NCI-H187 (cell line): Measurements from ENCODE around the gene RGS3.

Experiments
- DNase-seq, 2 experiments: peaks; one replicate each; lab custom pipeline; 2025; lab: John Stamatoyannopoulos, UW

Gene RGS3

GRCh38 chr9:113619491-113620376, 156.2 kb downstream of the RGS3 start:
- no peak for DNase-seq

- DNase-seq, result no peak
These were observed 157.0 kb downstream of the RGS3 start for GRCh38 chr9:113620377-113621161.

- no peak for DNase-seq
These were observed 157.8 kb downstream of the RGS3 start for GRCh38 chr9:113621309-113621791.

DNA sequence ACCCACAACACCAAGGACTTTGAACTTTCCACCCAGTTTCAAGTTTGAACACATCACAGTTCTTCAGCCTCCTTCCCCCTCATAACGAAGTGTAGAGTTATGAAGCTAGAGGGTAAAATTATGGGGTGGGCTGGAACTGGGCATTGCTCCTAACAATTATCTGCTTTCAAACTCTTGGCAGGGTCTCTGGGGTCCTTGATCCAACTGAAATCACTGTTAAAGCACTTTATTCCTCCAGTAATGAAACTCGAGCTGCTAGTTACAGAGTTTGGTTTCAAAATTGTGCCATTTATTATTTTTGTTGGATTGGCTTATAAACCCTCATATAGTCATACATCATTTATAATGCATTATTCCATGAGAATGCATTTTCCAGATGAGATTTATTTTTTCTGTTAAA, 158.5 kb downstream of the RGS3 start:
- DNase-seq, result no peak

- DNase-seq, result no peak
These were observed 159.3 kb downstream of the RGS3 start for GRCh38 chr9:113622600-113623400.

- DNase-seq, result no peak
These were observed 160.4 kb downstream of the RGS3 start for GRCh38 chr9:113623851-113624485.

GRCh38 chr9:113624721-113625120, 161.2 kb downstream of the RGS3 start:
- no peak for DNase-seq

DNA sequence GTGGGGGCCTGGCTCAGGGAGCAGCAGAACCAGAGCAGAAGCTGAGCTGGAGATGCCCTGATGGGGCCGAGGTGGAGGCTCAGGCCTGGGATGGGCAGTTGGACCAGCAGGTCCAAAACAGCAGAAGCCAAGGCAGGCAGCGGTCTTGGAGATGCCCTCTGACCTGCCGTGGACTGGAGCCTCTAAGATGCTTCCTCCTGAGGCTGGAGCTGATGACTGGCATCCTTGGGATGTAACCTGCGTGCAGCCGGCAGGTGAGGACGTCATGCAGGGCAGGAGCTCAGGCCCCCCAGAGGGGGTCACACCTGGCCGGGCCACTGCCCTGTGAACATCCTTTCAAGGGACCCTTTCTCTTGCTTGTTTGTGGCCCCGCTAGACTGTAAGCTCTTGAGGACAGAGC, 162.0 kb downstream of the RGS3 start:
- no peak for DNase-seq

GRCh38 chr9:113626735-113627495, 163.4 kb downstream of the RGS3 start:
- no peak for DNase-seq

DNA sequence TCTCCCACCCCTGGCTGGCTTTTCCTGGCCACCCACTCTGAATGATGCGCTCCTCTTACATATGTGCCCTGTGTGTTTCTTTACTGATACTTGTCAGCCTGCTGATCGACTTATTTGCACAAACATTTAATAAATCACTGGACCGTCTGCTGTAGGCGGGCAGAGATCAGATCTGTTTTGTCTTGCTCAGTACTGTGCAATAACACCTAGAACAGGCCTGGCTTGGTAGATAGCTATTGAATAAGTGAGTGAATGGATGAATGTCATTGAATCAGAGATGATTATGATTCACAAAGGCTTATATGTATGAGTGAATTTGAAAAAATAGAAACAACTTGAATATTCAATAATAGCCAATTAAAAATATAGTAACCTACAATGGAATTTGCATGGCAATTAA, 165.1 kb downstream of the RGS3 start:
- no peak for DNase-seq

- DNase-seq, result no peak
These were observed 167.0 kb downstream of the RGS3 start for GRCh38 chr9:113630386-113631136.

- DNase-seq, result no peak
These were observed 167.7 kb downstream of the RGS3 start for GRCh38 chr9:113631137-113631765.

GRCh38 chr9:113631871-113632665, 168.5 kb downstream of the RGS3 start:
- no peak for DNase-seq

DNA sequence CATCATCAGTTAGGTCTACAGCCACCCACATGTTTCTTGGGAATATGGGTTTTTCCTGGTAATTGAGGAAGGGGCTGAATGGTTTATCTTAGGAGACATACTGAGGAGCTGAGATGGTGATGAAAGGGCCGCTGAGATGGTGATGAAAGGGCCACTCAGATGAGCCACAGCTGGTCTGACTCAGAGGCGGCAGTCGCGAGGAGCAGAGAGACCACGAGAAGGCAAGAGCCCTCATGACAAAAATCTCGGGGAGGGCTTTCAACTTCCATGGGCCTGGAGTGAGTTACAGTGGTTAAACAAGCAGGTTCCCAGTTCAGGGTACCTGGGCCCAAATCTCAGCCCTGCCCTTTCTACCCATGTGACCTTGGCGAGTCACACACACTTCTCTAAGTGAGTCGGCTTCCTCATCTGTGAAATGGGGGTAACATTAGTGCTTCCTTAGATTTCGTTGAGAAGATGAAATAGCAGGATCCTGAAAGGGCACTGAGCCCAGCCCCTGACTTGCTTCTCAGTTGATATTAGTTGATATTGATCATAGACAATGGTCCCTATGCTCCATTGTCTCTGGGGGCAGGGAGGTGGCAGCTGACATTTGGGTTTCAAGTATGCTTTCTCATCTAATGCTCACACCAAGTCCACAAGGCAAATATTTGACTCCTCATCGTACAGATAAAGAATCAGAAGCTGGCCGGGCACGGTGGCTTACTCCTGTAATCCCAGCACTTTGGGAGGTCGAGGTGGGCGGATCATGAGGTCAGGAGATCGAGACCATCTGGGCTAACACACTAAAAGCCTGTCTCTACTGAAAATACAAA, 169.5 kb downstream of the RGS3 start:
- DNase-seq, result no peak

DNA sequence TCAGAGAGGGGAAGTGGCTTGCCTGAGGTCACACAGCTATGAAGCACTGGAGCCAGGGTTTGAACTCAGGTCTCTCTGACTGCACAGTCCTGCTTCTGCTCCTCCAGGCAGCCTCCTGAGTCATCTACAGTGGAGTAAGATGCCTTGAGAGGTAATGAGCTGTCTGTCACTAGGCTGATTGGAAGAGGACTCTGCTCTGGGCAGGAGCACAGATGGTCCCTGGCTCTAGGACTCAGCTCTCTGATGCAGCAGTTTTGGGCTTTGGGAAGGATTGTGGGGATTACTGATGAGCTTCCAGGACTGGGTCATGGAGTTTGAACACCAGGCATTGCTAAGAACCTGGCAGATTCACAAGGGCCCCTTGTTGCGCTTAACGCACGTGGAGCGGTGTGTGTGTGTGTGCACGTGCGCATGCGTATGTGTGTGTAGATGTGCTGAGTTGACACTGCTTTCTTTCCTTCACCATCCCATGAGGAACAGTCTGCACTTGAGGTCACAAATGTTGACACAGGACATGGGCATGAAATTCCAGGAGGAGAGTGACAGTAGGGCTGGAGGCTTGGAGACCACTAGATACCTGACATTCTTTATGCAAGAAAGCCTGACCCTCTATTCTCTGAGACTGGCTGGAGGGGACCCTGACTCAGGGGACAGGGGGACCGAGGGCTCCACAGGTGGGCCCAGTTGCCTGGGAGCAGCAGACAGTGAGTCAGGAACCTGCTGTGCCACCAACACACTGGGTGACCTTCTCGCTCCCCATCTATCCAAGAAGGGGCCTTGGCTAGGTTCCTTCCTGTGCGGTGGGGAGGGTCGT, 170.5 kb downstream of the RGS3 start:
- no peak for DNase-seq

GRCh38 chr9:113634596-113635515, 171.3 kb downstream of the RGS3 start:
- no peak for DNase-seq
